ENCODE results near the gene KLRC2. TPM values are rescaled to one million over a fixed set of nuclear protein-coding genes. Genes with fewer than 3 reads are reported as not detected.
"Not testable (repeated sequence)": the region's sequence is repeated elsewhere in the genome, so short reads cannot be mapped to it uniquely, and the experiment has no call there.

KLRC2 gene
- polyA plus RNA-seq = 0.09 TPM in 1 of 3 replicates, not detected in the others
- polyA plus RNA-seq (2011; ENCODE audit: low read depth) = not detected
- polyA plus RNA-seq (2011; cell fraction: cytosol; rRNA removed) = not detected in 2 replicates
- polyA plus RNA-seq (2011; cell fraction: nucleus; rRNA removed) = not detected in 2 replicates
- polyA plus RNA-seq (2012; ENCODE audit: low replicate concordance) = not detected in 2 replicates
- not detected in 3 replicates for polyA minus RNA-seq
- not detected for polyA minus RNA-seq (2011; cell fraction: cytosol; rRNA and poly(A)+ RNA removed)
- 0.74 and 2.5 TPM in 2 replicates for polyA minus RNA-seq (2011; cell fraction: nucleus; rRNA and poly(A)+ RNA removed)

GRCh38 chr12:10435816-10436215, at the start of gene KLRC2:
Gene KLRC2, minus strand, starts transcription at chr12:10436010. Its CDS starts 24 bp downstream, at chr12:10435986.
- H3K4me3 ChIP-seq (ENCODE audit: control insufficient read depth in 2 of 3, extremely low read depth in 1 of 3, insufficient read depth in 2 of 3, low read depth in 1 of 3, low read length in 3 of 3); H3K4me2 ChIP-seq (ENCODE audit: control insufficient read depth, extremely low read depth, insufficient read depth, low read depth, low read length); H3K9ac ChIP-seq (ENCODE audit: control insufficient read depth, extremely low read depth, insufficient read depth, low read length); H3K27ac ChIP-seq (ENCODE audit: control insufficient read depth, insufficient read depth, low read length); FAIRE-seq; H3K9me1 ChIP-seq (ENCODE audit: control insufficient read depth, extremely low read depth, insufficient read depth, low read length); H4K20me1 ChIP-seq (ENCODE audit: control insufficient read depth, extremely low read depth, insufficient read depth, low read length); H3K36me3 ChIP-seq (ENCODE audit: control insufficient read depth in 2 of 2, extremely low read depth in 1 of 2, insufficient read depth in 2 of 2, low read length in 2 of 2); H3K27me3 ChIP-seq (ENCODE audit: control insufficient read depth, extremely low read depth, insufficient read depth, low read length); H3K4me1 ChIP-seq (ENCODE audit: control insufficient read depth, extremely low read depth, insufficient read depth, low read length); H3K9me3 ChIP-seq (ENCODE audit: control insufficient read depth, low read depth, low read length); DNase-seq (ENCODE audit: low read depth, low spot score); H3K79me2 ChIP-seq (ENCODE audit: control insufficient read depth, insufficient read depth, low read length); H2AFZ ChIP-seq (ENCODE audit: control insufficient read depth, low read length); dilution Hi-C loops (cut with MboI; ENCODE audit: extremely low pct_ligation_motif_present, low sequenced_read_pairs): not testable (repeated sequence)

DNA sequence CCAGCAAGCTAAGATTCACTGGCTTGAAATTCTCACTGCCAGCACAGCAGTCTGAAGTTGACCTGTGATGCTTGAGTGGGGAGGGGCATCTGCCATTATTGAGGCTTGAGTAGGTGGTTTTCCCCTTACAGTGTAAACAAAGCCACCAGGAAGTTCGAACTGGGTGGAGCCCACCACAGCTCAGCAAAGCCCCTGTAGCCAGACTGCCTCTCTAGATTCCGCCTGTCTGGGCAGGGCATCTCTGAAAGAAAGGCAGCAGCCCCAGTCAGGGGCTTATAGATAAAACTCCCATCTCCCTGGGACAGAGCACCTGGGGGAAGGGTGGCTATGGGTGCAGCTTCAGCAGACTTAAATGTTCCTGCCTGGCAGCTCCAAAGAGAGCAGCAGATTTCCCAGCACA, 46.1 kb upstream of the KLRC2 start:
- H3K36me3 ChIP-seq (ENCODE audit: control insufficient read depth in 2 of 2, extremely low read depth in 1 of 2, insufficient read depth in 2 of 2, low read length in 2 of 2); H3K4me3 ChIP-seq (ENCODE audit: control insufficient read depth in 2 of 3, extremely low read depth in 1 of 3, insufficient read depth in 2 of 3, low read depth in 1 of 3, low read length in 3 of 3); H3K4me2 ChIP-seq (ENCODE audit: control insufficient read depth, extremely low read depth, insufficient read depth, low read depth, low read length); H3K79me2 ChIP-seq (ENCODE audit: control insufficient read depth, insufficient read depth, low read length); DNase-seq (ENCODE audit: low read depth, low spot score); H3K9me3 ChIP-seq (ENCODE audit: control insufficient read depth, low read depth, low read length); H3K27ac ChIP-seq (ENCODE audit: control insufficient read depth, insufficient read depth, low read length); H4K20me1 ChIP-seq (ENCODE audit: control insufficient read depth, extremely low read depth, insufficient read depth, low read length); FAIRE-seq; H3K4me1 ChIP-seq (ENCODE audit: control insufficient read depth, extremely low read depth, insufficient read depth, low read length); dilution Hi-C loops (cut with MboI; ENCODE audit: extremely low pct_ligation_motif_present, low sequenced_read_pairs); H3K27me3 ChIP-seq (ENCODE audit: control insufficient read depth, extremely low read depth, insufficient read depth, low read length); H2AFZ ChIP-seq (ENCODE audit: control insufficient read depth, low read length); H3K9me1 ChIP-seq (ENCODE audit: control insufficient read depth, extremely low read depth, insufficient read depth, low read length); H3K9ac ChIP-seq (ENCODE audit: control insufficient read depth, extremely low read depth, insufficient read depth, low read length): not testable (repeated sequence)

GRCh38 chr12:10472808-10473207, 37.0 kb upstream of the KLRC2 start:
- H2AFZ ChIP-seq (ENCODE audit: control insufficient read depth, low read length); H3K36me3 ChIP-seq (ENCODE audit: control insufficient read depth in 2 of 2, extremely low read depth in 1 of 2, insufficient read depth in 2 of 2, low read length in 2 of 2); H3K4me3 ChIP-seq (ENCODE audit: control insufficient read depth in 2 of 3, extremely low read depth in 1 of 3, insufficient read depth in 2 of 3, low read depth in 1 of 3, low read length in 3 of 3); FAIRE-seq; H3K27me3 ChIP-seq (ENCODE audit: control insufficient read depth, extremely low read depth, insufficient read depth, low read length); H3K27ac ChIP-seq (ENCODE audit: control insufficient read depth, insufficient read depth, low read length); DNase-seq (ENCODE audit: low read depth, low spot score); H3K9me1 ChIP-seq (ENCODE audit: control insufficient read depth, extremely low read depth, insufficient read depth, low read length); H4K20me1 ChIP-seq (ENCODE audit: control insufficient read depth, extremely low read depth, insufficient read depth, low read length); H3K9me3 ChIP-seq (ENCODE audit: control insufficient read depth, low read depth, low read length); H3K4me2 ChIP-seq (ENCODE audit: control insufficient read depth, extremely low read depth, insufficient read depth, low read depth, low read length); H3K79me2 ChIP-seq (ENCODE audit: control insufficient read depth, insufficient read depth, low read length); H3K4me1 ChIP-seq (ENCODE audit: control insufficient read depth, extremely low read depth, insufficient read depth, low read length); dilution Hi-C loops (cut with MboI; ENCODE audit: extremely low pct_ligation_motif_present, low sequenced_read_pairs); H3K9ac ChIP-seq (ENCODE audit: control insufficient read depth, extremely low read depth, insufficient read depth, low read length): not testable (repeated sequence)

All from keratinocyte (primary cell).